GM23338 (cell line): Measurements from ENCODE around the gene MSANTD7. TPM values are rescaled to one million over a fixed set of nuclear protein-coding genes. Genes with fewer than 3 reads are reported as not detected.
A peak's percentile ranks its signal among the peaks of the same experiment; 100 is the strongest.

Experiments used
- ATAC-seq: fragments of 200-7000 bp; cut with Tn5 transposase; 3 replicates; pipeline ENCODE4 v1.9.1; 2020
- DNase-seq: peaks from one replicate; pipeline ENCODE4 v3.0.0-alpha.2; 2015; ENCODE audit warnings: low spot score
- H2AFZ ChIP-seq: fragments of 200-600 bp; sonication (generic); 2 replicates; pipeline ENCODE4 v1.8.0; 2016; ENCODE audit warnings: antibody characterized with exemption, mild to moderate bottlenecking, moderate library complexity
- H3F3A ChIP-seq: fragments of 200-600 bp; sonication (generic); replicated peaks from 2 replicates; pipeline ENCODE4 v1.8.0; 2017; ENCODE audit warnings: antibody characterized with exemption, mixed run types, low read depth
- H3K27ac ChIP-seq: fragments of 200-600 bp; sonication (generic); 2 replicates; pipeline ENCODE4 v1.6.1; 2016; ENCODE audit warnings: low read depth
- H3K27me3 ChIP-seq: fragments of 200-600 bp; sonication (generic); 2 replicates; pipeline ENCODE4 v1.8.0; 2016; ENCODE audit warnings: mild to moderate bottlenecking, mixed run types, moderate library complexity; ENCODE audit not compliant: insufficient read depth
- H3K36me3 ChIP-seq: fragments of 200-600 bp; sonication (generic); 2 replicates; pipeline ENCODE4 v1.8.0; 2016; ENCODE audit warnings: mild to moderate bottlenecking; ENCODE audit not compliant: insufficient read depth
- H3K4me1 ChIP-seq: fragments of 200-600 bp; sonication (generic); 2 replicates; pipeline ENCODE4 v1.8.0; 2016; ENCODE audit warnings: mild to moderate bottlenecking, moderate library complexity; ENCODE audit not compliant: insufficient read depth
- H3K4me2 ChIP-seq: fragments of 200-600 bp; sonication (generic); 2 replicates; pipeline ENCODE4 v1.7.1; 2017; ENCODE audit warnings: mixed run types
- H3K4me3 ChIP-seq: fragments of 200-600 bp; sonication (generic); 2 replicates; pipeline ENCODE4 v1.6.1; 2016; ENCODE audit warnings: mixed run types
- H3K79me2 ChIP-seq: fragments of 200-600 bp; sonication (generic); replicated peaks from 2 replicates; pipeline ENCODE4 v1.8.0; 2017; ENCODE audit warnings: mild to moderate bottlenecking; ENCODE audit not compliant: insufficient read depth
- H3K9me2 ChIP-seq: fragments of 200-600 bp; sonication (generic); 2 replicates; pipeline ENCODE4 v1.8.0; 2017; ENCODE audit not compliant: insufficient read depth
- H4K20me1 ChIP-seq: fragments of 200-600 bp; sonication (generic); replicated peaks from 2 replicates; pipeline ENCODE4 v1.8.0; 2017; ENCODE audit warnings: mild to moderate bottlenecking; ENCODE audit not compliant: insufficient read depth
- H3K27ac Mint-ChIP-seq: 2 replicates; pipeline ENCODE4 v1.8.0; 2020; ENCODE audit warnings: inconsistent platforms, mild to moderate bottlenecking, moderate library complexity, mixed read lengths
- H3K27me3 Mint-ChIP-seq: 3 replicates; pipeline ENCODE4 v1.8.0; 2022; ENCODE audit warnings: low read depth, mild to moderate bottlenecking, moderate library complexity, mixed read lengths, inconsistent platforms; ENCODE audit not compliant: insufficient read depth, poor library complexity
- H3K36me3 Mint-ChIP-seq: 3 replicates; pipeline ENCODE4 v1.8.0; 2021; ENCODE audit warnings: low read depth, mild to moderate bottlenecking, inconsistent platforms, moderate library complexity, mixed read lengths
- H3K4me1 Mint-ChIP-seq: 3 replicates; pipeline ENCODE4 v1.8.0; 2020; ENCODE audit warnings: mild to moderate bottlenecking, inconsistent platforms, mixed read lengths
- H3K4me3 Mint-ChIP-seq: 3 replicates; pipeline ENCODE4 v1.8.0; 2021; ENCODE audit warnings: moderate library complexity, mild to moderate bottlenecking, inconsistent platforms, mixed read lengths
- H3K9me3 Mint-ChIP-seq: 3 replicates; pipeline ENCODE4 v1.8.0; 2020; ENCODE audit warnings: moderate library complexity, mild to moderate bottlenecking, inconsistent platforms, mixed read lengths
- EZH2phosphoT487 ChIP-seq: fragments of 200-600 bp; sonication (generic); IDR thresholded peaks from one replicate; pipeline ENCODE4 v1.8.1; 2018; ENCODE audit warnings: antibody characterized with exemption; ENCODE audit not compliant: unreplicated experiment
- JUNB ChIP-seq: IDR thresholded peaks from one replicate; pipeline ENCODE4 v1.6.1; 2016; ENCODE audit warnings: antibody characterized with exemption; ENCODE audit not compliant: unreplicated experiment
- NANOG ChIP-seq: IDR thresholded peaks from 2 replicates; pipeline ENCODE4 v1.6.1; 2016; ENCODE audit warnings: antibody characterized with exemption, borderline replicate concordance
- POLR2AphosphoS5 ChIP-seq: IDR thresholded peaks from 2 replicates; pipeline ENCODE4 v1.6.1; 2016; ENCODE audit warnings: antibody characterized with exemption, low read depth
- STAT1 ChIP-seq: IDR thresholded peaks from one replicate; pipeline ENCODE4 v1.6.1; 2016; ENCODE audit warnings: antibody characterized with exemption; ENCODE audit not compliant: unreplicated experiment
- polyA plus RNA-seq: library from polyadenylated mRNA; unstranded; fragments of >200 nt; fragmentation: Nextera tagmentation; extraction: Ambion mirVana; gene quantifications from 2 replicates; pipeline ENCODE4 v1.2.1, GENCODE V29; 2016
- total RNA-seq: library from RNA; depleted of rRNA; stranded (reverse); fragments of >200 nt; shearing (Covaris generic); gene quantifications from 2 replicates; pipeline ENCODE4 v1.2.3, GENCODE V29; 2014
- TF ChIP-seq, protein P1 (sequence below): IDR thresholded peaks from 2 replicates; pipeline ENCODE4 v1.6.1; 2016; ENCODE audit warnings: antibody characterized with exemption
- TF ChIP-seq, protein P2 (sequence below): IDR thresholded peaks from one replicate; pipeline ENCODE4 v1.6.1; 2018; ENCODE audit warnings: antibody characterized with exemption; ENCODE audit not compliant: unreplicated experiment
- TF ChIP-seq, protein P3 (sequence below): fragments of 250-450 bp; sonication (Bioruptor Pico); IDR thresholded peaks from 2 replicates; pipeline ENCODE4 v1.5.0; 2020; ENCODE audit warnings: mild to moderate bottlenecking, moderate library complexity

MSANTD7 gene
- total and polyA plus RNA-seq, 2 experiments from 2014 or later: 5.3 to 19.8 TPM

DNA sequence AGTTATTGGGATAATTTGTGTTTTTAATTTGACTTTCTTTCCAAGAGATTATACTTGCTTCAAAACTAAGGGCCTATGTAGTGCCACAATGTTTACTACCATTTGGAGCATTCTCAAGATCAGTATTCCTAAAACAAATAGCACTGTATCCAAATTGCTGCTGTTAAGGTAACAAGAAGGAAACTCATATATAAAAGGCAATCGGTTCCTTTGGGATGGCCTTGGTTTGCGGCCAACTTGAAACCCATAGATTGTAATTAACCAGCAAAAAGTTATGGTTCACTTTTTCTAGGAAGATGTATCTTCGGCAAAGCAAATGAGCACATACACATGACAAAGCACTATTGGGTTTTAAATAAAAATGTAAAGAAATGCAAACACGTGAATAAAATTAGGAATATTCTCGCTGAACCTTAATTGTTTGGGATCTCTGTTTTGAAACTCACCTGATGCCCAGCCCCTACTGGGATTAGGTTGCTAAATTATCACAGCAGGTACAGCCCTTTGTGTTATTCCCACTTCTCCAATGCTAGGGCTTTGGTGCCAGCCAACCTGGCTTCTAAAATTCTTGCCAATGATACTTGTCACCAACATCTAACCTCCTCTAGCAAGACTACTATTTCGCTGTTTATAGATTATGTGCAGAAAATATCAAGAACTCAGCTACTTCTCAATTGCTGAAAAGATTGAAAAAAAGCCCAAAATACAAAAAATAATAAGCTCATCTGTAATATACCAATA lies 16.3 kb upstream of the MSANTD7 start:
- Histone ChIP-seq H3K36me3 (no peaks in the 10 kb centered on the region), H3K27me3 (no peaks in the 10 kb centered on the region), H3K4me2 (peak overlapping the region; percentile 46), H3K9me2 (no peaks in the 10 kb centered on the region), H4K20me1 (no peaks in the 10 kb centered on the region), H3K27ac (no peak overlapping the region), H3F3A (no peaks in the 10 kb centered on the region), H2AFZ (no peak overlapping the region), H3K4me1 (peaks cover 13% of the 10 kb centered on the region; the same call in 1 of the 2 replicates), H3K4me3 (no peak overlapping the region), H3K79me2 (no peaks in the 10 kb centered on the region)
- Mint-ChIP-seq H3K9me3 (no peaks in the 10 kb centered on the region), H3K4me1 (peaks cover 18% of the 10 kb centered on the region), H3K36me3 (no peaks in the 10 kb centered on the region), H3K27me3 (no peaks in the 10 kb centered on the region), H3K4me3 (no peak overlapping the region), H3K27ac (peak overlapping the region; percentile 53; the same call in 1 of the 2 replicates)
- ATAC-seq (no peak), DNase-seq (no peak)
- TF ChIP-seq, protein P1, sequence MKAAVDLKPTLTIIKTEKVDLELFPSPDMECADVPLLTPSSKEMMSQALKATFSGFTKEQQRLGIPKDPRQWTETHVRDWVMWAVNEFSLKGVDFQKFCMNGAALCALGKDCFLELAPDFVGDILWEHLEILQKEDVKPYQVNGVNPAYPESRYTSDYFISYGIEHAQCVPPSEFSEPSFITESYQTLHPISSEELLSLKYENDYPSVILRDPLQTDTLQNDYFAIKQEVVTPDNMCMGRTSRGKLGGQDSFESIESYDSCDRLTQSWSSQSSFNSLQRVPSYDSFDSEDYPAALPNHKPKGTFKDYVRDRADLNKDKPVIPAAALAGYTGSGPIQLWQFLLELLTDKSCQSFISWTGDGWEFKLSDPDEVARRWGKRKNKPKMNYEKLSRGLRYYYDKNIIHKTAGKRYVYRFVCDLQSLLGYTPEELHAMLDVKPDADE: no peak
- TF ChIP-seq EZH2phosphoT487 (no peak), NANOG (no peak), STAT1 (no peak), POLR2AphosphoS5 (no peak), JUNB (no peak)
- TF ChIP-seq, protein P2, sequence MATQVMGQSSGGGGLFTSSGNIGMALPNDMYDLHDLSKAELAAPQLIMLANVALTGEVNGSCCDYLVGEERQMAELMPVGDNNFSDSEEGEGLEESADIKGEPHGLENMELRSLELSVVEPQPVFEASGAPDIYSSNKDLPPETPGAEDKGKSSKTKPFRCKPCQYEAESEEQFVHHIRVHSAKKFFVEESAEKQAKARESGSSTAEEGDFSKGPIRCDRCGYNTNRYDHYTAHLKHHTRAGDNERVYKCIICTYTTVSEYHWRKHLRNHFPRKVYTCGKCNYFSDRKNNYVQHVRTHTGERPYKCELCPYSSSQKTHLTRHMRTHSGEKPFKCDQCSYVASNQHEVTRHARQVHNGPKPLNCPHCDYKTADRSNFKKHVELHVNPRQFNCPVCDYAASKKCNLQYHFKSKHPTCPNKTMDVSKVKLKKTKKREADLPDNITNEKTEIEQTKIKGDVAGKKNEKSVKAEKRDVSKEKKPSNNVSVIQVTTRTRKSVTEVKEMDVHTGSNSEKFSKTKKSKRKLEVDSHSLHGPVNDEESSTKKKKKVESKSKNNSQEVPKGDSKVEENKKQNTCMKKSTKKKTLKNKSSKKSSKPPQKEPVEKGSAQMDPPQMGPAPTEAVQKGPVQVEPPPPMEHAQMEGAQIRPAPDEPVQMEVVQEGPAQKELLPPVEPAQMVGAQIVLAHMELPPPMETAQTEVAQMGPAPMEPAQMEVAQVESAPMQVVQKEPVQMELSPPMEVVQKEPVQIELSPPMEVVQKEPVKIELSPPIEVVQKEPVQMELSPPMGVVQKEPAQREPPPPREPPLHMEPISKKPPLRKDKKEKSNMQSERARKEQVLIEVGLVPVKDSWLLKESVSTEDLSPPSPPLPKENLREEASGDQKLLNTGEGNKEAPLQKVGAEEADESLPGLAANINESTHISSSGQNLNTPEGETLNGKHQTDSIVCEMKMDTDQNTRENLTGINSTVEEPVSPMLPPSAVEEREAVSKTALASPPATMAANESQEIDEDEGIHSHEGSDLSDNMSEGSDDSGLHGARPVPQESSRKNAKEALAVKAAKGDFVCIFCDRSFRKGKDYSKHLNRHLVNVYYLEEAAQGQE: no peak
- TF ChIP-seq, protein P3, sequence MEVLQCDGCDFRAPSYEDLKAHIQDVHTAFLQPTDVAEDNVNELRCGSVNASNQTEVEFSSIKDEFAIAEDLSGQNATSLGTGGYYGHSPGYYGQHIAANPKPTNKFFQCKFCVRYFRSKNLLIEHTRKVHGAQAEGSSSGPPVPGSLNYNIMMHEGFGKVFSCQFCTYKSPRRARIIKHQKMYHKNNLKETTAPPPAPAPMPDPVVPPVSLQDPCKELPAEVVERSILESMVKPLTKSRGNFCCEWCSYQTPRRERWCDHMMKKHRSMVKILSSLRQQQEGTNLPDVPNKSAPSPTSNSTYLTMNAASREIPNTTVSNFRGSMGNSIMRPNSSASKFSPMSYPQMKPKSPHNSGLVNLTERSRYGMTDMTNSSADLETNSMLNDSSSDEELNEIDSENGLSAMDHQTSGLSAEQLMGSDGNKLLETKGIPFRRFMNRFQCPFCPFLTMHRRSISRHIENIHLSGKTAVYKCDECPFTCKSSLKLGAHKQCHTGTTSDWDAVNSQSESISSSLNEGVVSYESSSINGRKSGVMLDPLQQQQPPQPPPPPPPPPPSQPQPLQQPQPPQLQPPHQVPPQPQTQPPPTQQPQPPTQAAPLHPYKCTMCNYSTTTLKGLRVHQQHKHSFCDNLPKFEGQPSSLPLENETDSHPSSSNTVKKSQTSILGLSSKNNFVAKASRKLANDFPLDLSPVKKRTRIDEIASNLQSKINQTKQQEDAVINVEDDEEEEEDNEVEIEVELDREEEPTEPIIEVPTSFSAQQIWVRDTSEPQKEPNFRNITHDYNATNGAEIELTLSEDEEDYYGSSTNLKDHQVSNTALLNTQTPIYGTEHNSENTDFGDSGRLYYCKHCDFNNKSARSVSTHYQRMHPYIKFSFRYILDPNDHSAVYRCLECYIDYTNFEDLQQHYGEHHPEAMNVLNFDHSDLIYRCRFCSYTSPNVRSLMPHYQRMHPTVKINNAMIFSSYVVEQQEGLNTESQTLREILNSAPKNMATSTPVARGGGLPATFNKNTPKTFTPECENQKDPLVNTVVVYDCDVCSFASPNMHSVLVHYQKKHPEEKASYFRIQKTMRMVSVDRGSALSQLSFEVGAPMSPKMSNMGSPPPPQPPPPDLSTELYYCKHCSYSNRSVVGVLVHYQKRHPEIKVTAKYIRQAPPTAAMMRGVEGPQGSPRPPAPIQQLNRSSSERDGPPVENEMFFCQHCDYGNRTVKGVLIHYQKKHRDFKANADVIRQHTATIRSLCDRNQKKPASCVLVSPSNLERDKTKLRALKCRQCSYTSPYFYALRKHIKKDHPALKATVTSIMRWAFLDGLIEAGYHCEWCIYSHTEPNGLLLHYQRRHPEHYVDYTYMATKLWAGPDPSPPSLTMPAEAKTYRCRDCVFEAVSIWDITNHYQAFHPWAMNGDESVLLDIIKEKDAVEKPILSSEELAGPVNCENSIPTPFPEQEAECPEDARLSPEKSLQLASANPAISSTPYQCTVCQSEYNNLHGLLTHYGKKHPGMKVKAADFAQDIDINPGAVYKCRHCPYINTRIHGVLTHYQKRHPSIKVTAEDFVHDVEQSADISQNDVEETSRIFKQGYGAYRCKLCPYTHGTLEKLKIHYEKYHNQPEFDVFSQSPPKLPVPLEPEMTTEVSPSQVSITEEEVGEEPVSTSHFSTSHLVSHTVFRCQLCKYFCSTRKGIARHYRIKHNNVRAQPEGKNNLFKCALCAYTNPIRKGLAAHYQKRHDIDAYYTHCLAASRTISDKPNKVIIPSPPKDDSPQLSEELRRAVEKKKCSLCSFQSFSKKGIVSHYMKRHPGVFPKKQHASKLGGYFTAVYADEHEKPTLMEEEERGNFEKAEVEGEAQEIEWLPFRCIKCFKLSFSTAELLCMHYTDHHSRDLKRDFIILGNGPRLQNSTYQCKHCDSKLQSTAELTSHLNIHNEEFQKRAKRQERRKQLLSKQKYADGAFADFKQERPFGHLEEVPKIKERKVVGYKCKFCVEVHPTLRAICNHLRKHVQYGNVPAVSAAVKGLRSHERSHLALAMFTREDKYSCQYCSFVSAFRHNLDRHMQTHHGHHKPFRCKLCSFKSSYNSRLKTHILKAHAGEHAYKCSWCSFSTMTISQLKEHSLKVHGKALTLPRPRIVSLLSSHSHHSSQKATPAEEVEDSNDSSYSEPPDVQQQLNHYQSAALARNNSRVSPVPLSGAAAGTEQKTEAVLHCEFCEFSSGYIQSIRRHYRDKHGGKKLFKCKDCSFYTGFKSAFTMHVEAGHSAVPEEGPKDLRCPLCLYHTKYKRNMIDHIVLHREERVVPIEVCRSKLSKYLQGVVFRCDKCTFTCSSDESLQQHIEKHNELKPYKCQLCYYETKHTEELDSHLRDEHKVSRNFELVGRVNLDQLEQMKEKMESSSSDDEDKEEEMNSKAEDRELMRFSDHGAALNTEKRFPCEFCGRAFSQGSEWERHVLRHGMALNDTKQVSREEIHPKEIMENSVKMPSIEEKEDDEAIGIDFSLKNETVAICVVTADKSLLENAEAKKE (CRISPR knock-in tag): no peak
